ENCODE results near the gene USP4. TPM values are rescaled to one million over a fixed set of nuclear protein-coding genes. Genes with fewer than 3 reads are reported as not detected.

Gene USP4
- total and polyA plus RNA-seq, 2 experiments from 2014 or later: 20.1 to 26.5 TPM

GRCh38 chr3:49266410-49267095, 73.3 kb downstream of the USP4 start:
- DNase-seq (ENCODE audit: low spot score): no peak
- Histone ChIP-seq H3K4me2 (no peak overlapping the region), H3K79me2 (no peaks in the 10 kb centered on the region), H3K27me3 (no peaks in the 10 kb centered on the region), H4K20me1 (ENCODE audit: insufficient read depth, poor library complexity, severe bottlenecking) (no peaks in the 10 kb centered on the region), H3K36me3 (replicated peaks; ENCODE audit: insufficient read depth, low read depth) (no peaks in the 10 kb centered on the region), H3K9me2 (replicated peaks; ENCODE audit: insufficient read depth) (no peaks in the 10 kb centered on the region), H3K4me3 (no peak overlapping the region), H3K4me1 (ENCODE audit: insufficient read depth) (no peaks in the 10 kb centered on the region), H3K27ac (peak overlapping the region; percentile 61), H2AFZ (no peak overlapping the region), H3K9me3 (ENCODE audit: low read depth) (no peaks in the 10 kb centered on the region)
- TF ChIP-seq CTCF (IDR thresholded peaks at IDR 0.05; ENCODE audit: poor library complexity) (no peak), EZH2 (IDR thresholded peaks at IDR 0.05; ENCODE audit: borderline replicate concordance) (no peak)
- 95% methylated on average over 5 of the region's 5 CpGs for WGBS (ENCODE audit: low lambda C conversion rate, missing lambda C conversion rate)

- Histone ChIP-seq H4K20me1 (ENCODE audit: insufficient read depth, poor library complexity, severe bottlenecking) (no peaks in the 10 kb centered on the region), H3K9me3 (ENCODE audit: low read depth) (no peaks in the 10 kb centered on the region), H3K36me3 (replicated peaks; ENCODE audit: insufficient read depth, low read depth) (no peaks in the 10 kb centered on the region), H3K9me2 (replicated peaks; ENCODE audit: insufficient read depth) (no peaks in the 10 kb centered on the region), H2AFZ (no peak overlapping the region), H3K27me3 (no peaks in the 10 kb centered on the region), H3K4me3 (no peak overlapping the region), H3K27ac (peak overlapping the region; percentile 61), H3K4me2 (no peak overlapping the region), H3K79me2 (no peaks in the 10 kb centered on the region), H3K4me1 (ENCODE audit: insufficient read depth) (no peaks in the 10 kb centered on the region)
- TF ChIP-seq CTCF (IDR thresholded peaks at IDR 0.05; ENCODE audit: poor library complexity): no peak
- no peak for TF ChIP-seq EZH2phosphoT487 (IDR thresholded peaks at IDR 0.05; ENCODE audit: low read depth, severe bottlenecking, unreplicated experiment)
- no peak for TF ChIP-seq EZH2 (IDR thresholded peaks at IDR 0.05; ENCODE audit: borderline replicate concordance)
- no peak for DNase-seq (ENCODE audit: low spot score)
- 97% methylated on average over 10 of the region's 10 CpGs for WGBS (ENCODE audit: low lambda C conversion rate, missing lambda C conversion rate)
Observed at GRCh38 chr3:49265661-49266386, 74.0 kb downstream of the USP4 start.

GRCh38 chr3:49263159-49263889, 76.5 kb downstream of the USP4 start:
- Histone ChIP-seq H2AFZ (no peak overlapping the region), H4K20me1 (ENCODE audit: insufficient read depth, poor library complexity, severe bottlenecking) (no peaks in the 10 kb centered on the region), H3K36me3 (replicated peaks; ENCODE audit: insufficient read depth, low read depth) (no peaks in the 10 kb centered on the region), H3K27ac (no peak overlapping the region), H3K9me2 (replicated peaks; ENCODE audit: insufficient read depth) (no peaks in the 10 kb centered on the region), H3K79me2 (no peaks in the 10 kb centered on the region), H3K4me2 (no peak overlapping the region), H3K9me3 (ENCODE audit: low read depth) (no peaks in the 10 kb centered on the region), H3K4me3 (no peak overlapping the region), H3K27me3 (no peaks in the 10 kb centered on the region), H3K4me1 (ENCODE audit: insufficient read depth) (no peaks in the 10 kb centered on the region)
- no peak for TF ChIP-seq EZH2phosphoT487 (IDR thresholded peaks at IDR 0.05; ENCODE audit: low read depth, severe bottlenecking, unreplicated experiment)
- no peak for TF ChIP-seq CTCF (IDR thresholded peaks at IDR 0.05; ENCODE audit: poor library complexity)
- TF ChIP-seq EZH2 (IDR thresholded peaks at IDR 0.05; ENCODE audit: borderline replicate concordance): no peak
- 94% methylated on average over 6 of the region's 6 CpGs for WGBS (ENCODE audit: low lambda C conversion rate, missing lambda C conversion rate)
- no peak for DNase-seq (ENCODE audit: low spot score)
